HCT116 (cell line): ENCODE results near the gene PPM1E. TPM values are rescaled to one million over a fixed set of nuclear protein-coding genes. Genes with fewer than 3 reads are reported as not detected.

Experiments
- ATAC-seq: fragments of 200-7000 bp; cut with Tn5 transposase; 2 replicates; pipeline ENCODE4 v1.9.1; 2020; ENCODE audit warnings: mild to moderate bottlenecking, moderate library complexity
- BruUV-seq: library from RNA; stranded (reverse); fragments of 400-500 nt; replicated peaks from 2 replicates; lab custom pipeline; 2021; lab: Mats Ljungman, UMichigan
- CTCF ChIA-PET: fragments of 300-600 bp; sonication (Branson Sonifier 250); formaldehyde crosslinking; loops from one replicate; lab custom pipeline; 2021; ENCODE audit warnings: antibody characterized with exemption; lab: Charles Lee
- POLR2A ChIA-PET: fragments of 300-600, 350-600 bp; sonication (Branson Sonifier 250); formaldehyde crosslinking; loops from one replicate; lab custom pipeline; 2021; ENCODE audit warnings: antibody characterized with exemption; lab: Charles Lee
- RAD21 ChIA-PET, 2 experiments: fragments of 300-600 bp; sonication (Branson Sonifier 250); formaldehyde crosslinking; loops; one replicate each; lab custom pipeline; 2023; ENCODE audit warnings: low total read pairs in 2 of 2; ENCODE audit not compliant: uncharacterized antibody in 2 of 2, unreplicated experiment in 2 of 2, low non-redundant PET in 1 of 2; lab: Charles Lee
- DNase-seq: peaks from one replicate; pipeline ENCODE4 v3.0.0-alpha.2; 2010; ENCODE audit warnings: low read depth, low spot score
- H2AFZ ChIP-seq: fragments of 200-600 bp; shearing (Covaris generic), sonication (generic); 2 replicates; pipeline ENCODE4 v1.6.1; 2017; ENCODE audit warnings: low read depth, mixed run types, mixed read lengths, antibody characterized with exemption, low read length; ENCODE audit not compliant: poor library complexity, severe bottlenecking
- H3K27ac ChIP-seq: 2 replicates; pipeline ENCODE4 v1.5.1; 2012; ENCODE audit warnings: low read depth, low read length
- H3K27me3 ChIP-seq: fragments of 200-600 bp; sonication (generic); 2 replicates; pipeline ENCODE4 v1.6.1; 2016; ENCODE audit warnings: mixed run types, low read length, mixed read lengths; ENCODE audit not compliant: insufficient read depth
- H3K36me3 ChIP-seq, 2 experiments: fragments of 200-500 bp in 1 of 2; fragments of 200-600 bp in 1 of 2; sonication (Bioruptor generic) in 1 of 2; sonication (generic) in 1 of 2; 2 replicates each; pipeline versions ENCODE4 v1.5.1 to v1.6.1; 2014 to 2016; ENCODE audit warnings: low read length in 2 of 2, inconsistent platforms in 1 of 2, mixed read lengths in 1 of 2, mixed run types in 1 of 2; ENCODE audit not compliant: insufficient read depth in 2 of 2, control insufficient read depth in 1 of 2
- H3K4me1 ChIP-seq, 2 experiments: fragments of 200-600 bp in 1 of 2; sonication (generic) in 1 of 2; 2 replicates each; pipeline versions ENCODE4 v1.5.1 to v1.6.1; 2012 to 2017; ENCODE audit warnings: low read length in 2 of 2, inconsistent platforms in 1 of 2, mild to moderate bottlenecking in 1 of 2, mixed read lengths in 1 of 2, mixed run types in 1 of 2, moderate library complexity in 1 of 2; ENCODE audit not compliant: insufficient read depth in 2 of 2, control insufficient read depth in 1 of 2
- H3K4me2 ChIP-seq: fragments of 200-600 bp; sonication (generic); 2 replicates; pipeline ENCODE4 v1.6.1; 2017; ENCODE audit warnings: mixed run types, low read length, mixed read lengths
- H3K4me3 ChIP-seq, 2 experiments: fragments of 200-600 bp in 1 of 2; sonication (generic) in 1 of 2; replicated peaks in 1 of 2; 2 replicates each; pipeline ENCODE4 v1.5.1; 2011 to 2016; ENCODE audit warnings: low read length in 2 of 2, control low read depth in 1 of 2, low read depth in 1 of 2, mild to moderate bottlenecking in 1 of 2, mixed read lengths in 1 of 2, mixed run types in 1 of 2
- H3K79me2 ChIP-seq: fragments of 200-600 bp; sonication (generic); 2 replicates; pipeline ENCODE4 v1.6.1; 2017; ENCODE audit warnings: mild to moderate bottlenecking, mixed run types, low read length, moderate library complexity, mixed read lengths; ENCODE audit not compliant: insufficient read depth
- H3K9ac ChIP-seq: fragments of 200-600 bp; sonication (generic); 2 replicates; pipeline ENCODE4 v1.6.1; 2016; ENCODE audit warnings: low read length, mixed read lengths
- H3K9me2 ChIP-seq: fragments of 200-600 bp; sonication (generic), shearing (Covaris generic); 2 replicates; pipeline ENCODE4 v1.6.1; 2017; ENCODE audit warnings: mixed run types, mild to moderate bottlenecking, moderate library complexity; ENCODE audit not compliant: insufficient read depth
- H3K9me3 ChIP-seq, 2 experiments: fragments of 200-500 bp in 1 of 2; fragments of 200-600 bp in 1 of 2; sonication (Bioruptor generic) in 1 of 2; sonication (generic) in 1 of 2; 2 replicates each; pipeline ENCODE4 v1.6.1; 2014 to 2017; ENCODE audit warnings: low read length in 2 of 2, mixed read lengths in 2 of 2, inconsistent platforms in 1 of 2, low read depth in 1 of 2, mild to moderate bottlenecking in 1 of 2, mixed run types in 1 of 2, moderate library complexity in 1 of 2; ENCODE audit not compliant: control insufficient read depth in 1 of 2, insufficient read depth in 1 of 2
- H4K20me1 ChIP-seq: fragments of 200-600 bp; sonication (generic), shearing (Covaris generic); 2 replicates; pipeline ENCODE4 v1.6.1; 2017; ENCODE audit warnings: mixed run types, mild to moderate bottlenecking, moderate library complexity; ENCODE audit not compliant: insufficient read depth
- ATF3 ChIP-seq: IDR thresholded peaks from 2 replicates; pipeline ENCODE4 v1.6.1; 2012
- CBX3 ChIP-seq: IDR thresholded peaks from 2 replicates; pipeline ENCODE4 v1.6.1; 2012; ENCODE audit warnings: low read depth
- CEBPB ChIP-seq: IDR thresholded peaks from 2 replicates; pipeline ENCODE4 v1.6.1; 2012; ENCODE audit warnings: low read depth
- EGR1 ChIP-seq: IDR thresholded peaks from 2 replicates; pipeline ENCODE4 v1.6.1; 2012; ENCODE audit warnings: low read depth
- ELF1 ChIP-seq: IDR thresholded peaks from 2 replicates; pipeline ENCODE4 v1.6.1; 2012; ENCODE audit warnings: low read depth, borderline replicate concordance
- EZH2 ChIP-seq: fragments of 200-600 bp; sonication (generic); IDR thresholded peaks from 2 replicates; pipeline ENCODE4 v1.6.1; 2017; ENCODE audit warnings: antibody characterized with exemption, mixed run types
- EZH2phosphoT487 ChIP-seq: fragments of 200-600 bp; IDR thresholded peaks from 2 replicates; pipeline ENCODE4 v1.6.1; 2018; ENCODE audit warnings: antibody characterized with exemption, borderline replicate concordance
- FOSL1 ChIP-seq: IDR thresholded peaks from 2 replicates; pipeline ENCODE4 v1.6.1; 2012; ENCODE audit warnings: low read depth
- JUND ChIP-seq: IDR thresholded peaks from 2 replicates; pipeline ENCODE4 v1.6.1; 2012
- POLR2A ChIP-seq: IDR thresholded peaks from 2 replicates; pipeline ENCODE4 v1.7.0; 2011; ENCODE audit warnings: borderline replicate concordance; ENCODE audit not compliant: insufficient read depth, insufficient read length; ENCODE audit errors: extremely low read depth
- POLR2AphosphoS5 ChIP-seq: IDR thresholded peaks from 2 replicates; pipeline ENCODE4 v1.6.1; 2011; ENCODE audit warnings: mild to moderate bottlenecking, low read depth, low read length, moderate library complexity
- REST ChIP-seq: IDR thresholded peaks from 2 replicates; pipeline ENCODE4 v1.6.1; 2012; ENCODE audit warnings: low read depth
- SP1 ChIP-seq: IDR thresholded peaks from 2 replicates; pipeline ENCODE4 v1.6.1; 2012; ENCODE audit warnings: low read depth
- TCF7L2 ChIP-seq: IDR thresholded peaks from 2 replicates; pipeline ENCODE4 v1.7.0; 2011; ENCODE audit warnings: borderline replicate concordance, inconsistent platforms; ENCODE audit not compliant: insufficient read depth, insufficient read length; ENCODE audit errors: extremely low read depth
- YY1 ChIP-seq: IDR thresholded peaks from 2 replicates; pipeline ENCODE4 v1.6.1; 2011; ENCODE audit warnings: low read length, low read depth, moderate library complexity, mild to moderate bottlenecking; ENCODE audit not compliant: insufficient replicate concordance; ENCODE audit errors: extremely low read depth
- ZFX ChIP-seq: fragments of 450-650 bp; IDR thresholded peaks from 2 replicates; pipeline ENCODE4 v1.6.1; 2017
- ZNF274 ChIP-seq: fragments of 200-500 bp; sonication (Bioruptor generic); IDR thresholded peaks from 2 replicates; pipeline ENCODE4 v1.6.1; 2014; ENCODE audit warnings: mild to moderate bottlenecking, low read depth, low read length, inconsistent platforms
- intact Hi-C: fragments of 100-400 bp; cut with micrococcal nuclease; formaldehyde crosslinking; loops from 2 replicates; pipeline ENCODE4 v1.10.0; 2022
- total RNA-seq: library from RNA; stranded (reverse); gene quantifications from one replicate; pipeline ENCODE4 v1.2.1, GENCODE V29; 2021; ENCODE audit not compliant: unreplicated experiment
- TF ChIP-seq, protein P1 (sequence below), 3 experiments: fragments of 200-600 bp in 1 of 3; sonication (generic) in 1 of 3; IDR thresholded peaks in 2 of 3; conservative IDR thresholded peaks in 1 of 3; 2 replicates each; pipeline ENCODE4 v1.5.1; 2012 to 2017; ENCODE audit warnings: low read depth in 2 of 3, low read length in 2 of 3, antibody characterized with exemption in 1 of 3, borderline replicate concordance in 1 of 3, control low read depth in 1 of 3, mild to moderate bottlenecking in 1 of 3, mixed read lengths in 1 of 3, mixed run types in 1 of 3, moderate library complexity in 1 of 3; ENCODE audit not compliant: insufficient read depth in 1 of 3
- TF ChIP-seq, protein P2 (sequence below): IDR thresholded peaks from 2 replicates; pipeline ENCODE4 v1.6.1; 2011; ENCODE audit warnings: mild to moderate bottlenecking, low read length, moderate library complexity; ENCODE audit not compliant: insufficient replicate concordance; ENCODE audit errors: extremely low read depth

PPM1E gene
- total RNA-seq, 1 experiment from 2014 or later: 0.02 TPM

- DNase-seq (no peak), ATAC-seq (no peak)
- no TSS peak for BruUV-seq
- H3K4me2 ChIP-seq: no peak overlapping the region
- RAD21 ChIA-PET: no interaction called here
- H2AFZ ChIP-seq: no peak overlapping the region
- no peaks in the 10 kb centered on the region for H4K20me1 ChIP-seq
- no peaks in the 10 kb centered on the region for H3K9me2 ChIP-seq
- H3K9ac ChIP-seq: no peak overlapping the region
- intact Hi-C loops: no loop called here
- CTCF ChIA-PET: no interaction called here
- H3K4me3 ChIP-seq: no peak overlapping the region
- H3K9me3 ChIP-seq: no peaks in the 10 kb centered on the region
- no peaks in the 10 kb centered on the region for H3K27me3 ChIP-seq
- peaks cover 4 to 23% of the 10 kb centered on the region in 2 experiments for H3K36me3 ChIP-seq
- no peaks in the 10 kb centered on the region for H3K79me2 ChIP-seq
- POLR2A ChIA-PET: interaction anchor here (1.9 kb wide), 1 partner anchor 75 kb away, joined by 7 read pairs; no protein-coding TSS in a partner anchor
- H3K27ac ChIP-seq: no peak overlapping the region
- H3K4me1 ChIP-seq: no peaks in the 10 kb centered on the region
- TF ChIP-seq REST (no peak), ZFX (no peak), CBX3 (no peak), CEBPB (no peak), POLR2A (no peak), EZH2 (no peak), TCF7L2 (no peak), EGR1 (no peak), ELF1 (no peak), SP1 (no peak), POLR2AphosphoS5 (no peak), ATF3 (no peak), FOSL1 (no peak), EZH2phosphoT487 (no peak), ZNF274 (no peak), JUND (no peak), YY1 (no peak)
- TF ChIP-seq, protein P1, sequence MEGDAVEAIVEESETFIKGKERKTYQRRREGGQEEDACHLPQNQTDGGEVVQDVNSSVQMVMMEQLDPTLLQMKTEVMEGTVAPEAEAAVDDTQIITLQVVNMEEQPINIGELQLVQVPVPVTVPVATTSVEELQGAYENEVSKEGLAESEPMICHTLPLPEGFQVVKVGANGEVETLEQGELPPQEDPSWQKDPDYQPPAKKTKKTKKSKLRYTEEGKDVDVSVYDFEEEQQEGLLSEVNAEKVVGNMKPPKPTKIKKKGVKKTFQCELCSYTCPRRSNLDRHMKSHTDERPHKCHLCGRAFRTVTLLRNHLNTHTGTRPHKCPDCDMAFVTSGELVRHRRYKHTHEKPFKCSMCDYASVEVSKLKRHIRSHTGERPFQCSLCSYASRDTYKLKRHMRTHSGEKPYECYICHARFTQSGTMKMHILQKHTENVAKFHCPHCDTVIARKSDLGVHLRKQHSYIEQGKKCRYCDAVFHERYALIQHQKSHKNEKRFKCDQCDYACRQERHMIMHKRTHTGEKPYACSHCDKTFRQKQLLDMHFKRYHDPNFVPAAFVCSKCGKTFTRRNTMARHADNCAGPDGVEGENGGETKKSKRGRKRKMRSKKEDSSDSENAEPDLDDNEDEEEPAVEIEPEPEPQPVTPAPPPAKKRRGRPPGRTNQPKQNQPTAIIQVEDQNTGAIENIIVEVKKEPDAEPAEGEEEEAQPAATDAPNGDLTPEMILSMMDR (IDR thresholded peaks at IDR 0.05 in 2 of 3, conservative IDR thresholded peaks at IDR 0.05 in 1 of 3; ENCODE audit: borderline replicate concordance in 1 of 3, insufficient read depth in 1 of 3, low read depth in 2 of 3, low read length in 2 of 3): no peak
- TF ChIP-seq, protein P2, sequence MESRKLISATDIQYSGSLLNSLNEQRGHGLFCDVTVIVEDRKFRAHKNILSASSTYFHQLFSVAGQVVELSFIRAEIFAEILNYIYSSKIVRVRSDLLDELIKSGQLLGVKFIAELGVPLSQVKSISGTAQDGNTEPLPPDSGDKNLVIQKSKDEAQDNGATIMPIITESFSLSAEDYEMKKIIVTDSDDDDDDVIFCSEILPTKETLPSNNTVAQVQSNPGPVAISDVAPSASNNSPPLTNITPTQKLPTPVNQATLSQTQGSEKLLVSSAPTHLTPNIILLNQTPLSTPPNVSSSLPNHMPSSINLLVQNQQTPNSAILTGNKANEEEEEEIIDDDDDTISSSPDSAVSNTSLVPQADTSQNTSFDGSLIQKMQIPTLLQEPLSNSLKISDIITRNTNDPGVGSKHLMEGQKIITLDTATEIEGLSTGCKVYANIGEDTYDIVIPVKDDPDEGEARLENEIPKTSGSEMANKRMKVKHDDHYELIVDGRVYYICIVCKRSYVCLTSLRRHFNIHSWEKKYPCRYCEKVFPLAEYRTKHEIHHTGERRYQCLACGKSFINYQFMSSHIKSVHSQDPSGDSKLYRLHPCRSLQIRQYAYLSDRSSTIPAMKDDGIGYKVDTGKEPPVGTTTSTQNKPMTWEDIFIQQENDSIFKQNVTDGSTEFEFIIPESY: no peak
These were observed 49.1 kb upstream of the PPM1E start for GRCh38 chr17:58706351-58707140.
